ENCODE measurements around the gene PHLPP1. TPM values are rescaled to one million over a fixed set of nuclear protein-coding genes. Genes with fewer than 3 reads are reported as not detected.

Gene PHLPP1
- total RNA-seq, 1 donor from 2014 or later, result 18.0 TPM

DNA sequence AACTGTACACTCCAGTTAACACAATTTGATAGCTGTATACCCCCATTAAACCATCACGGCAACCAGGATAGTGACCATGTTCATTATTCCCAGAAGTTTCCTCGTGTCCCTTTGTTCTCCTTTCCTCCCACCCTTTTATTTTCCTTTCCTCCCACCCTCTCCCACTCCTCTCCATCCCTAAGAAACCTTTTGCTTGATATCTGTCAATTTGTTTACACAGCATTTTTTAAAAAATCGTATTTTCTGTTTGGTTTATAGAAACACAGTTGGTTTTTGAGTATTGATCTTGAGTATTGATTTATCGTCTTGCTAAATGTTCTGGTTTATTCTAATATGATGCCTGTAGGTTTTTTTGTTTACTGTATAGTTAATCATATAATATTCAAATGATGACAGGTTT is 119.4 kb downstream of the PHLPP1 start:
- H3K4me1 Mint-ChIP-seq (ENCODE audit: low read depth), result peaks cover 14% of the 10 kb centered on the region
- peak overlapping the region; percentile 43 for H3K27ac Mint-ChIP-seq
- DNase-seq (ENCODE audit: low spot score, unreplicated experiment), result no peak
- H3K27me3 Mint-ChIP-seq, result no peaks in the 10 kb centered on the region
- H3K9me3 Mint-ChIP-seq (ENCODE audit: low read depth), result no peaks in the 10 kb centered on the region
- TF ChIP-seq, protein P1, sequence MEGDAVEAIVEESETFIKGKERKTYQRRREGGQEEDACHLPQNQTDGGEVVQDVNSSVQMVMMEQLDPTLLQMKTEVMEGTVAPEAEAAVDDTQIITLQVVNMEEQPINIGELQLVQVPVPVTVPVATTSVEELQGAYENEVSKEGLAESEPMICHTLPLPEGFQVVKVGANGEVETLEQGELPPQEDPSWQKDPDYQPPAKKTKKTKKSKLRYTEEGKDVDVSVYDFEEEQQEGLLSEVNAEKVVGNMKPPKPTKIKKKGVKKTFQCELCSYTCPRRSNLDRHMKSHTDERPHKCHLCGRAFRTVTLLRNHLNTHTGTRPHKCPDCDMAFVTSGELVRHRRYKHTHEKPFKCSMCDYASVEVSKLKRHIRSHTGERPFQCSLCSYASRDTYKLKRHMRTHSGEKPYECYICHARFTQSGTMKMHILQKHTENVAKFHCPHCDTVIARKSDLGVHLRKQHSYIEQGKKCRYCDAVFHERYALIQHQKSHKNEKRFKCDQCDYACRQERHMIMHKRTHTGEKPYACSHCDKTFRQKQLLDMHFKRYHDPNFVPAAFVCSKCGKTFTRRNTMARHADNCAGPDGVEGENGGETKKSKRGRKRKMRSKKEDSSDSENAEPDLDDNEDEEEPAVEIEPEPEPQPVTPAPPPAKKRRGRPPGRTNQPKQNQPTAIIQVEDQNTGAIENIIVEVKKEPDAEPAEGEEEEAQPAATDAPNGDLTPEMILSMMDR (IDR thresholded peaks at IDR 0.05; ENCODE audit: unreplicated experiment), result no peak
- H3K4me3 Mint-ChIP-seq (ENCODE audit: low read depth), result no peak overlapping the region
- H3K36me3 Mint-ChIP-seq (ENCODE audit: insufficient read depth), result peaks cover 8% of the 10 kb centered on the region

DNA sequence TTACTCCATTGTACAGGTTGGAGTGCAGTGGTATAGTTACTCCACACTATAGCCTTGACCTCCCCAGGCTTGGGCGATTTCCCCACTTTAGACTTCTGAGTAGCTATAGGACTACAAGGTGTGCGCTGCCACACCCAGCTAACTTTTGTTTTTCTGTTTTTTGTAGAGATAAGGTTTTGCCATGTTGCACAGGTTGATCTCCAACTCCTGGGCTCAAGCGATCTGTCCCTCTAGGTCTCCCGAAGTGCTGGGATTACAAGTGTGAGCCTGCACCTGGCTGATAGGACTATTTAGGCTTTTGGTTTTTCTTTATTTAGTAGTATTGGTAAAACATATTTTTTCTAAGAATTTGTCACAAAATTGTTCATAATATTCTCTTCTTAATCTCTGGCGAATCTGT is 121.7 kb downstream of the PHLPP1 start:
- no peaks in the 10 kb centered on the region for H3K9me3 Mint-ChIP-seq (ENCODE audit: low read depth)
- no peak overlapping the region for H3K27ac Mint-ChIP-seq
- DNase-seq (ENCODE audit: low spot score, unreplicated experiment), result no peak
- peaks cover 7% of the 10 kb centered on the region for H3K4me1 Mint-ChIP-seq (ENCODE audit: low read depth)
- TF ChIP-seq, protein P1 (IDR thresholded peaks at IDR 0.05; ENCODE audit: unreplicated experiment), result no peak
- H3K27me3 Mint-ChIP-seq, result no peaks in the 10 kb centered on the region
- H3K36me3 Mint-ChIP-seq (ENCODE audit: insufficient read depth), result peaks cover 1% of the 10 kb centered on the region
- H3K4me3 Mint-ChIP-seq (ENCODE audit: low read depth), result no peak overlapping the region

- H3K4me3 Mint-ChIP-seq (ENCODE audit: low read depth), result no peak overlapping the region
- no peak overlapping the region for H3K27ac Mint-ChIP-seq
- H3K27me3 Mint-ChIP-seq, result no peaks in the 10 kb centered on the region
- no peaks in the 10 kb centered on the region for H3K9me3 Mint-ChIP-seq (ENCODE audit: low read depth)
- peaks cover 1% of the 10 kb centered on the region for H3K36me3 Mint-ChIP-seq (ENCODE audit: insufficient read depth)
- TF ChIP-seq, protein P1 (IDR thresholded peaks at IDR 0.05; ENCODE audit: unreplicated experiment), result no peak
- DNase-seq (ENCODE audit: low spot score, unreplicated experiment), result no peak
- H3K4me1 Mint-ChIP-seq (ENCODE audit: low read depth), result peaks cover 1% of the 10 kb centered on the region
Observed at GRCh38 chr18:62838475-62839098, 123.2 kb downstream of the PHLPP1 start.

DNA sequence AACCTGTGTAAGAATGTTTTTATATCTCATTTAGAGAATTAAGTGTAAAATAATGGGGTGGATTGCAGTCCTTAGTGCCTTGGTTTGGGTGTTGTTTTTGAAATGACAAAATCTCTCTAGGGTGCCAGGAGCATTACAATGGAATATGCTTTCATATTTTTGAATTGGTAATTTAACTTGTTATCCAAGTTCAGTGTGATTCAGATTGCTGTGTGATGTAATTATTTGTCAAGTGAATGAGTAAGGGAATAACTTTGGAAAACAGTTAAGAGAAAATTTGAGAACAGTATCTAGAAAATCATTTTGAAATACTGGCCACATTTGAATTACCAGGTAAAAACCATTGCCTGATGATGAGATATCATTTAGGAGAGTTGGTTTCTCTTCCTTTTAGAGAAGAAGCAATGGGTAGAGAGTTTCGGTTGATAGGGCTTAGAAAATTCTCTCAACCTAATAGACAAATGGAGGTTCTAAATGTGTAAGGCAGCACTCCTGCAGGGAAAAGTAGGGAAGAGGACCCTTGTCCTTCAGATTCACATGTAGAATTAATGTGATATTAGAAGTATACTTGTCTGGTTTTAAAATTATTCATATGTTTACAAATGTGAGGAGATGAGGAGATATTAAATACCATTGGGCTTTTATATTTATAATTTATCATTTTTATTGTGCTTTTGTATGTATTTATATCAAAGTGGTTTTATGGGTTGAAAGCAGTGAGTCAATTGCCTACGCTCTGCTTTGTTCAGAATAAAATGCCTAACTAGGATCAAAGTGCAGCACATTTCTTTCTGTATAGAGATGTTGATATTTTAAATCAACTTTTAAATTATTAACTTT is 124.8 kb downstream of the PHLPP1 start:
- Mint-ChIP-seq H3K36me3 (ENCODE audit: insufficient read depth) (no peaks in the 10 kb centered on the region), H3K27ac (no peak overlapping the region), H3K4me1 (ENCODE audit: low read depth) (no peaks in the 10 kb centered on the region), H3K27me3 (no peaks in the 10 kb centered on the region), H3K4me3 (ENCODE audit: low read depth) (no peak overlapping the region), H3K9me3 (ENCODE audit: low read depth) (no peaks in the 10 kb centered on the region)
- TF ChIP-seq, protein P1 (IDR thresholded peaks at IDR 0.05; ENCODE audit: unreplicated experiment), result no peak
- no peak for DNase-seq (ENCODE audit: low spot score, unreplicated experiment)

- H3K4me1 Mint-ChIP-seq (ENCODE audit: low read depth), result no peaks in the 10 kb centered on the region
- DNase-seq (ENCODE audit: low spot score, unreplicated experiment), result no peak
- H3K36me3 Mint-ChIP-seq (ENCODE audit: insufficient read depth), result no peaks in the 10 kb centered on the region
- TF ChIP-seq, protein P1 (IDR thresholded peaks at IDR 0.05; ENCODE audit: unreplicated experiment), result no peak
- no peak overlapping the region for H3K4me3 Mint-ChIP-seq (ENCODE audit: low read depth)
- no peaks in the 10 kb centered on the region for H3K9me3 Mint-ChIP-seq (ENCODE audit: low read depth)
- no peaks in the 10 kb centered on the region for H3K27me3 Mint-ChIP-seq
- H3K27ac Mint-ChIP-seq, result no peak overlapping the region
Observed at GRCh38 chr18:62841405-62841804, 126.1 kb downstream of the PHLPP1 start.
